Measurements from ENCODE around the gene IFITM5. TPM values are rescaled to one million over a fixed set of nuclear protein-coding genes. Genes with fewer than 3 reads are reported as not detected.

The IFITM5 gene
- total and polyA plus RNA-seq, 7 donors: not detected

Small RNA genes within 50 kb of the gene (small RNA-seq; reads per million reads assigned to genes)
- gene AC136475.6: 0 reads per million in 3 donors

Other genes with a start within 250 kb of the IFITM5 start
- not detected for gene SCGB1C1, start 106.4 kb downstream of the IFITM5 start, total RNA-seq
- gene SCGB1C1, start 106.4 kb downstream of the IFITM5 start, polyA plus RNA-seq: not detected
- 10 to 100 TPM; 22.8 to 29.6 (median 23.8) TPM for gene BET1L, start 92.1 kb downstream of the IFITM5 start, total RNA-seq
- gene BET1L, start 92.1 kb downstream of the IFITM5 start, polyA plus RNA-seq: 10 to 100 TPM; 33.8 to 48.1 (median 39.0) TPM
- gene RIC8A, start 91.8 kb downstream of the IFITM5 start, total RNA-seq: 100 to 1,000 TPM in 1 of 4 donors, 10 to 100 TPM in 3; 73.7 to 103 (median 86.8) TPM
- gene RIC8A, start 91.8 kb downstream of the IFITM5 start, polyA plus RNA-seq: 10 to 100 TPM; 39.6 to 69.1 (median 47.9) TPM
- gene SIRT3, start 63.2 kb downstream of the IFITM5 start, total RNA-seq: 10 to 100 TPM in 3 of 4 donors, 1 to 10 TPM in 1; 6.4 to 12.5 (median 11.5) TPM
- 10 to 100 TPM in 2 of 3 donors, 1 to 10 TPM in 1; 9.6 to 21.0 (median 12.5) TPM for gene SIRT3, start 63.2 kb downstream of the IFITM5 start, polyA plus RNA-seq
- gene PSMD13, start 62.5 kb downstream of the IFITM5 start, total RNA-seq: 100 to 1,000 TPM in 2 of 4 donors, 10 to 100 TPM in 2; 86.2 to 118 (median 99.3) TPM
- gene PSMD13, start 62.5 kb downstream of the IFITM5 start, polyA plus RNA-seq: 100 to 1,000 TPM; 111 to 180 (median 138) TPM
- 1 to 10 TPM in 2 of 4 donors, under 1 TPM in 1, not detected in 1; 0.33 to 2.5 (median 1.6) TPM for gene NLRP6, start 21.1 kb downstream of the IFITM5 start, total RNA-seq
- 1 to 10 TPM in 1 of 3 donors, not detected in 2; 3.3 TPM for gene NLRP6, start 21.1 kb downstream of the IFITM5 start, polyA plus RNA-seq
- 10 to 100 TPM; 11.4 to 15.3 (median 13.6) TPM for gene PGGHG, start 10.4 kb downstream of the IFITM5 start, total RNA-seq
- 10 to 100 TPM in 1 of 3 donors, 1 to 10 TPM in 2; 1.6 to 68.0 (median 3.6) TPM for gene PGGHG, start 10.4 kb downstream of the IFITM5 start, polyA plus RNA-seq
- 100 to 1,000 TPM in 3 of 4 donors, 10 to 100 TPM in 1; 79.8 to 187 (median 141) TPM for gene IFITM2, start 8.3 kb upstream of the IFITM5 start, total RNA-seq
- 100 to 1,000 TPM in 2 of 3 donors, 10 to 100 TPM in 1; 73.3 to 461 (median 164) TPM for gene IFITM2, start 8.3 kb upstream of the IFITM5 start, polyA plus RNA-seq
- gene IFITM1, start 14.5 kb upstream of the IFITM5 start, total RNA-seq: 10 to 100 TPM; 82.4 to 94.2 (median 92.6) TPM
- 100 to 1,000 TPM in 1 of 3 donors, 10 to 100 TPM in 2; 41.2 to 580 (median 58.9) TPM for gene IFITM1, start 14.5 kb upstream of the IFITM5 start, polyA plus RNA-seq
- gene IFITM3, start 21.3 kb upstream of the IFITM5 start, total RNA-seq: 100 to 1,000 TPM; 278 to 463 (median 291) TPM
- gene IFITM3, start 21.3 kb upstream of the IFITM5 start, polyA plus RNA-seq: 1,000 to 10,000 TPM in 1 of 3 donors, 100 to 1,000 TPM in 2; 116 to 1,104 (median 383) TPM
- 1 to 10 TPM; 1.4 to 9.1 (median 2.7) TPM for gene B4GALNT4, start 70.0 kb upstream of the IFITM5 start, total RNA-seq
- 1 to 10 TPM in 2 of 3 donors, not detected in 1; 7.6 to 7.8 TPM for gene B4GALNT4, start 70.0 kb upstream of the IFITM5 start, polyA plus RNA-seq
- gene PKP3, start 94.7 kb upstream of the IFITM5 start, total RNA-seq: under 1 TPM in 2 of 4 donors, not detected in 2; 0.27 to 0.71 TPM
- 100 to 1,000 TPM in 1 of 3 donors, 10 to 100 TPM in 2; 57.1 to 140 (median 86.7) TPM for gene PKP3, start 94.7 kb upstream of the IFITM5 start, polyA plus RNA-seq
- 10 to 100 TPM; 51.0 to 70.9 (median 53.1) TPM for gene SIGIRR, start 115.5 kb upstream of the IFITM5 start, total RNA-seq
- 100 to 1,000 TPM in 1 of 3 donors, 10 to 100 TPM in 2; 46.8 to 122 (median 50.2) TPM for gene SIGIRR, start 115.5 kb upstream of the IFITM5 start, polyA plus RNA-seq
- gene ANO9, start 142.5 kb upstream of the IFITM5 start, total RNA-seq: 1 to 10 TPM in 1 of 4 donors, under 1 TPM in 3; 0.14 to 2.5 (median 0.26) TPM
- 100 to 1,000 TPM in 1 of 3 donors, 1 to 10 TPM in 2; 4.2 to 123 (median 6.5) TPM for gene ANO9, start 142.5 kb upstream of the IFITM5 start, polyA plus RNA-seq
- gene PTDSS2, start 150.8 kb upstream of the IFITM5 start, total RNA-seq: 10 to 100 TPM; 30.1 to 76.2 (median 44.6) TPM
- 10 to 100 TPM in 1 of 3 donors, 1 to 10 TPM in 2; 4.8 to 29.0 (median 6.5) TPM for gene PTDSS2, start 150.8 kb upstream of the IFITM5 start, polyA plus RNA-seq
- gene RNH1, start 207.7 kb upstream of the IFITM5 start, total RNA-seq: 100 to 1,000 TPM; 150 to 210 (median 160) TPM
- 100 to 1,000 TPM; 101 to 126 (median 108) TPM for gene RNH1, start 207.7 kb upstream of the IFITM5 start, polyA plus RNA-seq
- 10 to 100 TPM; 27.8 to 59.3 (median 32.8) TPM for gene HRAS, start 236.1 kb upstream of the IFITM5 start, total RNA-seq
- gene HRAS, start 236.1 kb upstream of the IFITM5 start, polyA plus RNA-seq: 10 to 100 TPM; 44.6 to 76.1 (median 66.1) TPM
- under 1 TPM in 1 of 4 donors, not detected in 3; 0.14 TPM for gene LRRC56, start 238.0 kb upstream of the IFITM5 start, total RNA-seq
- 1 to 10 TPM; 2.4 to 5.9 (median 5.8) TPM for gene LRRC56, start 238.0 kb upstream of the IFITM5 start, polyA plus RNA-seq

Data from sigmoid colon (tissue), 7 donors.